A673 (cell line): ENCODE measurements around the gene MAP3K5.

Source experiments
- CTCF ChIP-seq: fragments of 300-800, 200-600 bp; sonication (generic); conservative IDR thresholded peaks from 2 replicates; pipeline ENCODE4 v1.5.1; 2017; ENCODE audit warnings: low read depth, mild to moderate bottlenecking, antibody characterized with exemption, low read length, moderate library complexity, mixed read lengths
- EZH2 ChIP-seq: fragments of 200-600 bp; sonication (generic); IDR thresholded peaks from 2 replicates; pipeline ENCODE4 v1.6.1; 2017; ENCODE audit warnings: borderline replicate concordance, low read depth, mild to moderate bottlenecking, mixed read lengths, antibody characterized with exemption, low read length; ENCODE audit not compliant: poor library complexity, severe bottlenecking

GRCh38 chr6:136517582-136517981 lies 274.7 kb downstream of the MAP3K5 start:
- no peak for TF ChIP-seq CTCF
- no peak for TF ChIP-seq EZH2
